HG02970 (cell line): ENCODE data around the gene RASGRF2.
"Not testable (repeated sequence)": the region's sequence is repeated elsewhere in the genome, so short reads cannot be mapped to it uniquely, and the experiment has no call there.

Experiments used
- ATAC-seq: cut with Tn5 transposase; IDR thresholded peaks from one replicate; pipeline ENCODE4 v1.9.1; 2021; ENCODE audit warnings: mild to moderate bottlenecking, moderate library complexity, moderate number of reproducible peaks; ENCODE audit not compliant: unreplicated experiment, low FRiP score

Gene RASGRF2

DNA sequence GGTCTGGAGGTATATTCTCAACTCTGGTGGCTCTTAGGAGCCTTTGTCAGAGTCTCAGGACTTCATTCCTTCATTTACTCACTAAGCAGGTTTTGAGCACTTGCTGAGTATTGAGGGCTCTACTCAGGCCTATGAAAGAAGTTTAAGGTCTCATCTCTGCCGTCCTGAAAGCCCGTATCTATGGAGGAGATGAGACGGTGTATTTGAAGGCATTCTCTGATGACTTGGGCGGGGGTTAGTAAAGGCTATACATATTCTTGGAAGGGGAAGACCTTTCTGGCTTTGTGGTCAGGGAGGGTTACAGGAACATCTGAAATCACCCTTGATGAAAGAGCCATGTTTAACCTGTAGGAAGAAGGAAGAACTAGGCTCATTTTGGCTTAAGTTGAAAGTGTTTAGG lies 21.9 kb downstream of the RASGRF2 start:
- ATAC-seq: no peak

- no peak for ATAC-seq
Measured at GRCh38 chr5:80985600-80986228, 25.6 kb downstream of the RASGRF2 start.

DNA sequence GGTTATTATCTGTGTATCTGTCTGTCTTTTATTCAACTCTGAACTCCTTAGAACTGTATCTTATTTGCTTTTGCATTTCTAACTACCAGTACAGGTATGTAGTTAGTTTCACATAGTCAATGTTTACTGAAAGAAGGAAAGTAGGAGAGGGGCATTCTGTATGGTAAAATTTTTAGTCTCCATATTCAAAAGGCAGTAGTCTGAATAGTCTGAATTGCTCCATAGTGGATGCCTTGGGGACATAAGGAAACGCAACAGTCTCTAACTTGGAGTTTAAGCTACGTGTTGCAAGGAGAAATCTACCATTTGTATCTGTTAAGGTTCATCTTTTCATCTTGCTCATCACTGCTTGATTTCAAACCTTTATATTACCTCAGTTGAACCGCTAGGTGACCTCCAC lies 26.2 kb downstream of the RASGRF2 start:
- ATAC-seq: no peak

- no peak for ATAC-seq
Measured at GRCh38 chr5:80987078-80987766, 27.1 kb downstream of the RASGRF2 start.

DNA sequence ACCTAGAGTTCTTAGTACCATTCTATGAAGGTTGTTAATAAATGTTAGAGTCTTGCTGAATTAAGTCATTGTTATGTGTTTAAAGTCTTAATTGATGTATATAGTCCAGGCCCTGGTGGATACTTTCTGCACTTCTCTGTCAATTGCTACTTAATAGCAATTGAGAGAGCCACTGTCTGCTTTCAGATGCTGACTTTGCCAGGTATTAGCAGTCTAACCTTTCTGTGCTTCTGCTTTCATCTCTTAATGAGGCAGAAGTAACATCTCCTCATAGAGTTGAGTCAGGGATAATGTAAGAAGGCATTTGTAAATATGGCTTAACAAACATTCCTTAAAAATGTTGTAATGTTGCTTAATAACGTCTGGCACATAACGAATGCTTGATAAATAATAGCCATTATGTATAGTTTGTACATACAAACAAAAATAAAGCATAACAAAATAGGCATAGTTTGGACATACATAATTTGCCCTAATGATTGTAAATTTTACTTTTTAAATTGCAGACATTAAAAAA lies 28.3 kb downstream of the RASGRF2 start:
- no peak for ATAC-seq

DNA sequence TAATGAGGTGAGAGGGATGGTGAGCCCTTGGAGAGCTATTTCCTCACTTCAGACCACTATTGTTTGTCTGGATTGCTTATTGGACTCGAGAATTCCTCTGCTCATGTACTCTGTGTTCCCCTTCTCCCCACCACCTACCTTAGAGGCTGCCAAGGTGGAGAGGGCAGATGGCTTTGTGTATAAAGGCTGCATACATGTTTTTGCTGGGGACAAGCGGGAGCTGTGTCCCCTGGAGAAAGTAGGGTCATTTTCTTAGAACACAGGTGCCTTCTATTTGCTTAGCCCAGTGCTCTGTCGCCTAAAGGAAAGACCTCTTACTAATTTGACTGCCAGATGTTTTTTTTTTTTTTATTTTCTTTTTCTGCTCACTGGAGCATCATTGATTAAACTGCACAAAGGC lies 29.7 kb downstream of the RASGRF2 start:
- ATAC-seq: no peak

- ATAC-seq: no peak
Measured at GRCh38 chr5:80990527-80990926, 30.4 kb downstream of the RASGRF2 start.

DNA sequence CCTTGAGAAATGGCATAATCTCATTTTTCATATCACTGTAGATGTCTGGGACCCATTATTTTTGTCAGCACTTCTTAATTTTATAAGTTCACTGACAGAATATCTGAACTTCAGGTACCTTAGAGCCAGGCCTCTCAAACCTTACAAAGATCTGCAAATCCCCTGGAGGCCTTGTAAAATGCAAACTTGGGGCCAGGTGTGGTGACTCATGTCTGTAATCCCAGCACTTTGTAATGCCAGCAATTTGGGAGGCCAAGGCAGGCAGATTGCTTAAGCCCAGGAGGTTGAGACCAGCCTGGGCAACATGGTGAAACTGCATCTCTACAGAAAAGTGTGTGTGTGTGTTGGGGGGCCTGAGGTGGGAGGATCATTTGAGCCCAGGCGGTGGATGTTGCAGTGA lies 30.8 kb downstream of the RASGRF2 start:
- ATAC-seq: no peak

- ATAC-seq: no peak
Measured at GRCh38 chr5:80995908-80996307, 35.7 kb downstream of the RASGRF2 start.

- no peak for ATAC-seq
Measured at GRCh38 chr5:80998590-80998979, 38.4 kb downstream of the RASGRF2 start.

DNA sequence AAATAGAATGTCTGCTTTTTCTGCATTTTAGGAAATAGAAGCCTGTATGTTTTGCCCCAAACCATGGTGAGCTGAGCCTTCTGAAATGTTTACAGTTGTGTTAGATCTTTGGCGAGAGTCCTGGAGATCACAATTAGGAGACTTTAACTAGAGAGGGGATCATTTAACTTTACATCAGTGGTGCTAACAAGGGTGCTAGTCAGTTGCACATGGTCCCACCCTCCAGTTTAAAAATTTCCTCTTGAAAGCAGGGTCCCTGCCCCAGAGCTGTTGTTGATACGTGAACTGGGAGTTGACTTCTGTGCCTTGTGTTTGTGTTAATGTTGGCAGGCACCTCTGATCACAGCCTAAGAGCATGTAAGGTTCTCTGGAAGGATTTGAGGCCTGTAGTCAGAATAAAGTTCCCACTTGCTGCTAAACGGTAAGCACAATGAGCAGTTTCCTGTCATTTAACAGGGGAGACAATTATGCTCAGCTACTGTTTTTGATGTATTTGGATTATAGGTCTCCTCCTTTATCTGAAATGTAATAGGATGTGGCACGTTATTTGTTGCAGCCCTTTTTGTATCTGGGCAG lies 43.7 kb downstream of the RASGRF2 start:
- no peak for ATAC-seq

DNA sequence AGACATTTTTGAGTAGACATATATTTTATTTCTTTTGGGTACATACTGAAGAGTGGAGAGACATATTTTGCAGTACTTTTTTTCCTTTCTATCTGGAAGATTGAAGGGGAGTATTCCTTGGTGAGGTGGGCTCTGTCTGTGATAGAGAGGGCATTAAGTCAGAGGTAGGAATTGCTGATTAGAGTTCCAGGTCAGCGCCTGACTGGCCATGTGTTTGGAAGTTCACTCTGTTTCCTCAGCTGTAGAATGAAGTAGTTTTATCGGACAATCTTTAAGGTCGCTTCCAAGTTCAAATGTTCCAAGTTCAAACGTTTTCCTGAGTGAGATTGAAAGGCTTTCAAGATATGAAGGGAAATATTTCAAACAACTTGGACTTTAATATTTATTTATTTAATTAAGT lies 45.5 kb downstream of the RASGRF2 start:
- ATAC-seq: no peak

- ATAC-seq: no peak
Measured at GRCh38 chr5:81006231-81006630, 46.1 kb downstream of the RASGRF2 start.

- no peak for ATAC-seq
Measured at GRCh38 chr5:81006947-81007636, 46.9 kb downstream of the RASGRF2 start.

- ATAC-seq: no peak
Measured at GRCh38 chr5:81007637-81008027, 47.5 kb downstream of the RASGRF2 start.

DNA sequence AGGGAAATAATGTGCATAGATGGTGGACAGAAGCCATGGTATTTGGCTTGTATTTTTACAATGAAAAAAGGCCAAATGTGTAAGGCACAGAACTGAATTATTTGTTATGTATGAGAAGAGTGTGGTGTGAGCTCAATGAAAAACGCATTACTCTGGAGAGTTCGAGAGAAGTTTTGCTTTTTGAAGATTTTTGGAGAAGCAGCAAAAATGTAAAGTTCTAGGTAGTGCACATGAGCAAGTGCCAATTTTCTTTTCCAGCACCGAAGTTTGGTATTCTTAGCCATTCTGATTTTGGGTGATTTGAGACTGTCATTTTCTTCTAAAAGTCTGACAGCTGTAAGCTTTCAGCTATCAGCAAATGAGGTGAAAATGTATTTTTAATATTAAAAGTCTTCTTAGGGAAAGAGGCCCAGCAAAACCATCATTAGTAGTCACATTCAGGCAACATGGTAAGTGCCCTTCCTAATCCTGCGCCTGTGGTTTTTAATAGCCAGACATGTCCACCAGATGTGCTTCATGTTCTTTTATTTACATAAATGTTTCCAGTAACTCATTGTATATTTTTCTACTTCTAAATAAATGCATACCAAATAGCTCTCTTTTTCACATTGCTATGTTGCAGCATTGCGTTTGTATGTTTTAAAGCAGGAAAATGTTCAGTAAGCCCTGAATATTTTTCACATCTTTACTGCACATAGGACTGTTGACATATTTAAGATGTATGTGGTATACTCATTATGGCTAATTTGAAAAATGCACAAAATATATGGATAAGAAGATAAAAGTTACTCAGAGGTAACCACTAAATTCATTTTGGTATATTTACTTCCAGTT lies 50.4 kb downstream of the RASGRF2 start:
- no peak for ATAC-seq

GRCh38 chr5:81014348-81014747 lies 54.2 kb downstream of the RASGRF2 start:
- no peak for ATAC-seq

GRCh38 chr5:81016116-81016515 lies 56.0 kb downstream of the RASGRF2 start:
- ATAC-seq: no peak

DNA sequence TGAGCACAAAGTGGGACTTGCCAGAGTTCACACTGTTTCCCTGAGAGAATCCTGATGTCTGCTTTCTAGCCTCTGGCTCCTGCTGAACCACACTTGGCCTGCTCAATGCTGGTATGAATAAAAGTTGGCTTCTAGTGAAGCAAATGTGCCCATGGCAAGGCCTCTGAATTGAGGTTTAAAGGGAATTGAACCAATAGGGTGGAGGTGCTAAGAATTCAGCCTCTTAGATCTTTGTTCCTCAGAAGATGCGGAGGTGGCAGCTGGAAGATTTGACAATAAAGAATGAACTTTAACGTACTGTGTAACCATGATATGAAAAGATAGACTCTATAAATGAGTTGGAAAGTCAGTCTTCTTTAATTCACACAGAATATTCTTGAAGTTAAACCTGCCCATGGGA lies 57.2 kb downstream of the RASGRF2 start:
- ATAC-seq: no peak

GRCh38 chr5:81018608-81019007 lies 58.4 kb downstream of the RASGRF2 start:
- ATAC-seq: not testable (repeated sequence)
